HK-2 (cell line): ENCODE results near the gene FCHSD1.

Experiments used
- DNase-seq: peaks from one replicate; pipeline ENCODE4 v3.0.0-alpha.2; 2018; ENCODE audit not compliant: unreplicated experiment

The FCHSD1 gene

GRCh38 chr5:141672841-141673813 is 21.9 kb upstream of the FCHSD1 start:
- no peak for DNase-seq

GRCh38 chr5:141672071-141672840 is 21.0 kb upstream of the FCHSD1 start:
- DNase-seq: no peak

DNA sequence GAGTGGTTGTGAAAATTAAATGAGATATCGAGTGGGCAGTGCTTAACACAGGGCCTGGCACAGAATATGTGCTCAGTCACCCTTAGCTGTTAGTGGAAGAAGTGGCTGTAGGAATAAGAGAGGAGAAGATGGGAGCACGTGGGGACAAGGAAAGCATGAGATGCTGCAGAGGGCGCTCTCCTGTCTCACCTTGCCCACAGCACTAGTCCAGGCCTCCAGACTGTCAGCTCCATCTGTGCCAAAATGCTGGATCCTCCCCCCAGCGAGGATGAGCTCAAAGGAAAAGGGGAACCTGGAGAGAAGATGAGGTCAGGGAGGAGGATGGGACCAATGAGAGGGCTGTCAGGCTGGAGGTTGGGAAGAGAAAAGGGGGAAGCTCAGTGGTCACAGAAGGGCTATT is 18.3 kb upstream of the FCHSD1 start:
- no peak for DNase-seq

GRCh38 chr5:141668601-141669265 is 17.5 kb upstream of the FCHSD1 start:
- no peak for DNase-seq

- no peak for DNase-seq
These were observed 15.1 kb upstream of the FCHSD1 start for GRCh38 chr5:141665995-141666940.

GRCh38 chr5:141664733-141665461 is 13.7 kb upstream of the FCHSD1 start:
- DNase-seq: peak; percentile 68

DNA sequence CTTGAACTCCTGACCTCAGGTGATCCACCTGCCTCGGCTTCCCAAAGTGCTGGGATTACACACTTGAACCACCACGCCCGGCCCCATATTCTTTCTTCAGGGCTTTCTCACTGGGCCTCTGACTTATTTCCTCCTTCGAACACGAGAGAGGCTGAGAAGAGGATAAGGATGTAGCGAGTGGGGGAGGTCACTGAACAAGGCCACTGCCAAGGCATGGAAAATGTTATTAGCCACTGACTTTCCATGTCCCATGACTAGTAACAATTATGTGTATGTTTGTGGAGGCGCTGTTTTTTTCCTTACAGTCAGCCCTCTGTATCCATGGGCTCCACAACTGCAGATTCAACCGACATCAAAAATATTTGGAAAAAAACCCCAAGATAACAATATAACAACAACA is 12.3 kb upstream of the FCHSD1 start:
- no peak for DNase-seq

- no peak for DNase-seq
These were observed 10.8 kb upstream of the FCHSD1 start for GRCh38 chr5:141662028-141662427.

- DNase-seq: no peak
These were observed 6.8 kb upstream of the FCHSD1 start for GRCh38 chr5:141657937-141658545.

DNA sequence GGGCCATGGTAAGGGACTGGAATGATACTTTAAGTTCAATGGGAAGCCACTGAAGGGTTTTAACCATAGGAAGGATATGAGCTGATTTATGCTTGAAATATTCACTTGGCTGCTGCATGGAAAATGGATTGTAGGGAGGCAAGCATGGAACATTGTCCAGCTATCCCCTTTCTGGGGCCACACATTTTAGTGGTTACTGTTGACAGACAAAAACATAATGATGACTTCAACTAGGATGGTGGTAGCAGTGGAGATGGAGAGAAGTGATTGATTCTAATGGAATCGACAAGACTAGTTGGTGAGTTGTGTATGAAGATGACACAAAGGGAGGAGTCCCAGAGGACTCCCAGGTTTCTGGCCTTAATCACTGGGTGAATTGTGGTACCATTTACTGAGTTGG is 6.2 kb upstream of the FCHSD1 start:
- DNase-seq: no peak

DNA sequence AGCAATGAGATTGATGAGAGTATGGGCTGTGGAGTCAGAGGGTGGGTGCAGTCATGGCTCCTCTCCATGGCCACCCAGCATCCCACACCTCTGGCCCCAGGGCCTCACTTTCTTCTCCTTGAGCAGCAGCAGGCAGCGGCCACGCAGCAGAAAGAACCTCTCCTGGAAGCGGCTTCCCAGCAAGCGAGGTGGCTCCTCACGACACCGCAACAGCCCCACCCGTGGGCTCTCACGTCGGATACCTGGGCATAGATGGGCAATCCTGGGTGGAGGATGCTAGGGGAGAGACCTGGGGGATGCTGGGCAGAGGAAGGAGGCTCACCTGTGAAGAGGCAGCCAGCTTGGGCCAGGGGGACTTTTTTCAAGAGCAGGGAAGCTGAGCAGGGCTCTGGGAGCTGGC is 5.2 kb upstream of the FCHSD1 start:
- DNase-seq: no peak

GRCh38 chr5:141655020-141655419 is 3.8 kb upstream of the FCHSD1 start:
- DNase-seq: no peak

- no peak for DNase-seq
These were observed 3.1 kb upstream of the FCHSD1 start for GRCh38 chr5:141654298-141654697.

GRCh38 chr5:141651728-141652105 is 499 bp upstream of the FCHSD1 start:
- no peak for DNase-seq

GRCh38 chr5:141649972-141650371 is 1.2 kb downstream of the FCHSD1 start:
- no peak for DNase-seq

GRCh38 chr5:141649056-141649688 is 2.0 kb downstream of the FCHSD1 start:
- no peak for DNase-seq

DNA sequence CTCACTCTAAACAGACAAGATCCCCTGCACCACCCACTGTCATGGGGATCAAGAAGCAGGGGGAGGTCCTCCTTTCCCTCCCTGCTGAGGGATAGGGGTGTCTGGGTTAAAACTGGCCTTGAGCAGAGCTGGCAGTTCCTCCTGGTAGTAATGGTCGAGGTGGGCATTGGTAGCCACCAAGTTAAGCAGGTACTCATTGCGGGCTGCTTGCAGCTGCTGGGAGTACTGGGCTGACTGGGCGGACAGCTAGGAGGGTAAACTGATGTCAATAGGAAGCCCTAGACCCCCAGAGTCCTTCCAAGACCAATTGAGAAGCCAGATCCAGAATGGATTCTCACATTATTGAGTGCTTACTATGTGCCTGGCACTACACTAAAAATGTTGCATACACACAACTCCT is 3.4 kb downstream of the FCHSD1 start:
- DNase-seq: no peak

DNA sequence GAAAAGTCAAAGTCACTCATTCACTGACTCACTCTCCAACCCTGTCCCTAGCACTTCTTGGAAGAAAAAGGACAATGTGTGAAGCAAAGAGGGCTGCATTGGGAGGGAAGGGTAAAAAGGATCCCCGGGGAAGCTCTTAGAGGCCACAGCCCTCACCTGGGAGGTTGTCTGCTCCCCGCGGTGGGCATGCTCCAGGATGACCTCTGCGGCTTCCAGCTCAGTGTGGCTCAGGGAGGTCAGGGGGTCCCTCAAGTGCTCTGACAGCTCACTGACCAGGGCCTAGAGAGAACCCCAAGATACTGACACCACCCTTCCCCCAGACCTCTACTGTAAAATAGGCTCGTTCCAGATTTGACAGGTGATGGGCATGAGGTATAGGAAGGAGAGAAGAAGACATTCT is 4.0 kb downstream of the FCHSD1 start:
- DNase-seq: no peak

GRCh38 chr5:141646026-141646425 is 5.2 kb downstream of the FCHSD1 start:
- no peak for DNase-seq
